ENCODE measurements around the gene TULP3.

TULP3 gene

GRCh38 chr12:2941524-2941923 lies 50.8 kb downstream of the TULP3 start:
- Histone ChIP-seq H3K9ac (ENCODE audit: low read length) (no peak overlapping the region), H3K27ac (ENCODE audit: low read depth, low read length) (no peak overlapping the region), H3K4me3 (ENCODE audit: low read length) (no peak overlapping the region), H3K36me3 (ENCODE audit: control insufficient read depth, insufficient read depth, low read length) (peaks cover 13% of the 10 kb centered on the region), H3K4me1 (ENCODE audit: control insufficient read depth, insufficient read depth, low read length) (no peaks in the 10 kb centered on the region), H3K27me3 (ENCODE audit: control insufficient read depth, insufficient read depth, low read length) (no peaks in the 10 kb centered on the region)

GRCh38 chr12:2944401-2945047 lies 53.8 kb downstream of the TULP3 start:
- Histone ChIP-seq H3K27me3 (ENCODE audit: control insufficient read depth, insufficient read depth, low read length) (no peaks in the 10 kb centered on the region), H3K9ac (ENCODE audit: low read length) (no peak overlapping the region), H3K4me3 (ENCODE audit: low read length) (no peak overlapping the region), H3K36me3 (ENCODE audit: control insufficient read depth, insufficient read depth, low read length) (peaks cover 6% of the 10 kb centered on the region), H3K27ac (ENCODE audit: low read depth, low read length) (no peak overlapping the region), H3K4me1 (ENCODE audit: control insufficient read depth, insufficient read depth, low read length) (no peaks in the 10 kb centered on the region)

- Histone ChIP-seq H3K27ac (ENCODE audit: low read depth, low read length) (no peak overlapping the region), H3K4me3 (ENCODE audit: low read length) (no peak overlapping the region), H3K27me3 (ENCODE audit: control insufficient read depth, insufficient read depth, low read length) (no peaks in the 10 kb centered on the region), H3K4me1 (ENCODE audit: control insufficient read depth, insufficient read depth, low read length) (no peaks in the 10 kb centered on the region), H3K9ac (ENCODE audit: low read length) (no peak overlapping the region), H3K36me3 (ENCODE audit: control insufficient read depth, insufficient read depth, low read length) (no peaks in the 10 kb centered on the region)
Observed at GRCh38 chr12:2949411-2949810, 58.7 kb downstream of the TULP3 start.

- Histone ChIP-seq H3K36me3 (ENCODE audit: control insufficient read depth, insufficient read depth, low read length) (no peaks in the 10 kb centered on the region), H3K27ac (ENCODE audit: low read depth, low read length) (no peak overlapping the region), H3K9ac (ENCODE audit: low read length) (no peak overlapping the region), H3K4me3 (ENCODE audit: low read length) (no peak overlapping the region), H3K4me1 (ENCODE audit: control insufficient read depth, insufficient read depth, low read length) (peaks cover 8% of the 10 kb centered on the region), H3K27me3 (ENCODE audit: control insufficient read depth, insufficient read depth, low read length) (no peaks in the 10 kb centered on the region)
Observed at GRCh38 chr12:2955888-2956287, 65.2 kb downstream of the TULP3 start.

- H3K27ac ChIP-seq (ENCODE audit: low read depth, low read length) = no peak overlapping the region
- no peaks in the 10 kb centered on the region for H3K27me3 ChIP-seq (ENCODE audit: control insufficient read depth, insufficient read depth, low read length)
- H3K4me3 ChIP-seq (ENCODE audit: low read length) = peak overlapping the region; percentile 68
- peaks cover 8% of the 10 kb centered on the region for H3K4me1 ChIP-seq (ENCODE audit: control insufficient read depth, insufficient read depth, low read length)
- H3K36me3 ChIP-seq (ENCODE audit: control insufficient read depth, insufficient read depth, low read length) = no peaks in the 10 kb centered on the region
- H3K9ac ChIP-seq (ENCODE audit: low read length) = no peak overlapping the region
Observed at GRCh38 chr12:2957816-2958431, 67.2 kb downstream of the TULP3 start.

- Histone ChIP-seq H3K4me3 (ENCODE audit: low read length) (peak overlapping the region; percentile 71), H3K27me3 (ENCODE audit: control insufficient read depth, insufficient read depth, low read length) (no peaks in the 10 kb centered on the region), H3K36me3 (ENCODE audit: control insufficient read depth, insufficient read depth, low read length) (no peaks in the 10 kb centered on the region), H3K9ac (ENCODE audit: low read length) (no peak overlapping the region), H3K4me1 (ENCODE audit: control insufficient read depth, insufficient read depth, low read length) (peaks cover 8% of the 10 kb centered on the region), H3K27ac (ENCODE audit: low read depth, low read length) (no peak overlapping the region)
Observed at GRCh38 chr12:2958432-2959191, 67.9 kb downstream of the TULP3 start.

GRCh38 chr12:2959192-2959504 lies 68.5 kb downstream of the TULP3 start, which contains the start of gene TEAD4:
TEAD4 (plus strand) TSS chr12:2959397.
- Histone ChIP-seq H3K36me3 (ENCODE audit: control insufficient read depth, insufficient read depth, low read length) (no peaks in the 10 kb centered on the region), H3K27ac (ENCODE audit: low read depth, low read length) (peak within 1 kb of the TSS; percentile 51), H3K4me1 (ENCODE audit: control insufficient read depth, insufficient read depth, low read length) (peaks cover 8% of the 10 kb centered on the region), H3K27me3 (ENCODE audit: control insufficient read depth, insufficient read depth, low read length) (no peaks in the 10 kb centered on the region), H3K4me3 (ENCODE audit: low read length) (peak within 1 kb of the TSS; percentile 71), H3K9ac (ENCODE audit: low read length) (no peak within 1 kb of the TSS)

- peak overlapping the region; percentile 51 for H3K27ac ChIP-seq (ENCODE audit: low read depth, low read length)
- no peaks in the 10 kb centered on the region for H3K36me3 ChIP-seq (ENCODE audit: control insufficient read depth, insufficient read depth, low read length)
- H3K27me3 ChIP-seq (ENCODE audit: control insufficient read depth, insufficient read depth, low read length) = no peaks in the 10 kb centered on the region
- H3K4me1 ChIP-seq (ENCODE audit: control insufficient read depth, insufficient read depth, low read length) = peaks cover 8% of the 10 kb centered on the region
- H3K9ac ChIP-seq (ENCODE audit: low read length) = no peak overlapping the region
- H3K4me3 ChIP-seq (ENCODE audit: low read length) = peak overlapping the region; percentile 71
Observed at GRCh38 chr12:2959505-2960389, 69.1 kb downstream of the TULP3 start.

- peak overlapping the region; percentile 71 for H3K4me3 ChIP-seq (ENCODE audit: low read length)
- H3K27me3 ChIP-seq (ENCODE audit: control insufficient read depth, insufficient read depth, low read length) = no peaks in the 10 kb centered on the region
- H3K4me1 ChIP-seq (ENCODE audit: control insufficient read depth, insufficient read depth, low read length) = peaks cover 8% of the 10 kb centered on the region
- H3K36me3 ChIP-seq (ENCODE audit: control insufficient read depth, insufficient read depth, low read length) = no peaks in the 10 kb centered on the region
- no peak overlapping the region for H3K9ac ChIP-seq (ENCODE audit: low read length)
- H3K27ac ChIP-seq (ENCODE audit: low read depth, low read length) = no peak overlapping the region
Observed at GRCh38 chr12:2960390-2960956, 69.8 kb downstream of the TULP3 start.

- Histone ChIP-seq H3K27me3 (ENCODE audit: control insufficient read depth, insufficient read depth, low read length) (no peaks in the 10 kb centered on the region), H3K9ac (ENCODE audit: low read length) (no peak overlapping the region), H3K4me3 (ENCODE audit: low read length) (no peak overlapping the region), H3K36me3 (ENCODE audit: control insufficient read depth, insufficient read depth, low read length) (no peaks in the 10 kb centered on the region), H3K27ac (ENCODE audit: low read depth, low read length) (no peak overlapping the region), H3K4me1 (ENCODE audit: control insufficient read depth, insufficient read depth, low read length) (peaks cover 8% of the 10 kb centered on the region)
Observed at GRCh38 chr12:2960996-2961616, 70.4 kb downstream of the TULP3 start.

GRCh38 chr12:2961705-2962104 lies 71.0 kb downstream of the TULP3 start:
- no peak overlapping the region for H3K4me3 ChIP-seq (ENCODE audit: low read length)
- H3K27ac ChIP-seq (ENCODE audit: low read depth, low read length) = no peak overlapping the region
- H3K4me1 ChIP-seq (ENCODE audit: control insufficient read depth, insufficient read depth, low read length) = peaks cover 8% of the 10 kb centered on the region

More at GRCh38 chr12:2961705-2962104, 71.0 kb downstream of the TULP3 start:
- H3K27me3 ChIP-seq (ENCODE audit: control insufficient read depth, insufficient read depth, low read length) = no peaks in the 10 kb centered on the region
- no peaks in the 10 kb centered on the region for H3K36me3 ChIP-seq (ENCODE audit: control insufficient read depth, insufficient read depth, low read length)
- no peak overlapping the region for H3K9ac ChIP-seq (ENCODE audit: low read length)
